ENCODE results near the gene GPATCH4.

GPATCH4 gene

DNA sequence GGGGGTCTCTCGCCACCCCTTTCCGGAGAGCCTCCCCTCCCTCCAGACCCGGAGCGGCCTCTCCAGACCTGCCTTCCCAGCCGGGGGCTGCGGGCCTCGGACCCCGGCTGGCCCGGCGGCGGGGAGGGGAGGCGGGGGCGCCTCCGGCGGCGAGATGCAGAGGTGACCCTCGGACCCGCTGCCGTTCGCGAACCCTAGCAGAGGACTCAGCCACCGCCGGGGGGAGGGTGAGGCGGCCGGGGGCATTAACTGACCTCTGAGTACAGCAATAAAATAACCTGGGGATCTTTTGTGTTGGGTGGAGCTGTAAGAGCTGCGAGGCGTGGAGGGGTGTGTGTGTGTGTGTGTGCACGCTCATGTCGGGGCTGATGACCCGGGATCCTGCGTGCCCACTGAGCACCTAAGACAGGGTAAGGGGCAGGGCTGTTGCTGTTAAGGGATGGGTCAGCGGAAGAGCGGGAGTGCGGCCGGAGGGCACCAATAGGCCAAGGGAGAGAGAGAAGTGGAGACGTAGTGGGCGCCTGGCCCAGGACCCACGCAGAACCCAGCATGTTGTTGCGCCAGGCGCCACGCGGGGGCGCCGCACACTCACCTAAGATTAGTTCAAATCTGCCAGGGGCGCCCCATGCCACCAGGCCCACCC is 24.3 kb upstream of the GPATCH4 start:
- Histone ChIP-seq H3K27me3 (replicated peaks; ENCODE audit: control insufficient read depth, insufficient read depth, low read length) (peaks cover 2% of the 10 kb centered on the region), H3K4me3 (replicated peaks; ENCODE audit: low read depth, low read length) (no peak overlapping the region), H3K36me3 (ENCODE audit: control insufficient read depth, insufficient read depth, low read length) (no peaks in the 10 kb centered on the region)

GRCh38 chr1:156624814-156625435 is 23.6 kb upstream of the GPATCH4 start:
- Histone ChIP-seq H3K36me3 (ENCODE audit: control insufficient read depth, insufficient read depth, low read length) (no peaks in the 10 kb centered on the region), H3K27me3 (replicated peaks; ENCODE audit: control insufficient read depth, insufficient read depth, low read length) (peaks cover 2% of the 10 kb centered on the region), H3K4me3 (replicated peaks; ENCODE audit: low read depth, low read length) (peak overlapping the region; percentile 8; the same call in 1 of the 2 replicates)
- peak; percentile 4 for TF ChIP-seq CTCF (IDR thresholded peaks at IDR 0.05; ENCODE audit: insufficient read depth, low read length, poor library complexity, severe bottlenecking)
- DNase-seq (ENCODE audit: extremely low read depth, insufficient read length) = no peak

More for the DNA sequence above, 24.3 kb upstream of the GPATCH4 start:
- DNase-seq (ENCODE audit: extremely low read depth, insufficient read length) = peak; percentile 73
- TF ChIP-seq CTCF (IDR thresholded peaks at IDR 0.05; ENCODE audit: insufficient read depth, low read length, poor library complexity, severe bottlenecking) = peak; percentile 93

- peak overlapping the region; percentile 35 for H3K4me3 ChIP-seq (replicated peaks; ENCODE audit: low read depth, low read length)
- DNase-seq (ENCODE audit: extremely low read depth, insufficient read length) = no peak
- H3K27me3 ChIP-seq (replicated peaks; ENCODE audit: control insufficient read depth, insufficient read depth, low read length) = peaks cover 2% of the 10 kb centered on the region
Observed at GRCh38 chr1:156623946-156624813, 22.9 kb upstream of the GPATCH4 start.

DNA sequence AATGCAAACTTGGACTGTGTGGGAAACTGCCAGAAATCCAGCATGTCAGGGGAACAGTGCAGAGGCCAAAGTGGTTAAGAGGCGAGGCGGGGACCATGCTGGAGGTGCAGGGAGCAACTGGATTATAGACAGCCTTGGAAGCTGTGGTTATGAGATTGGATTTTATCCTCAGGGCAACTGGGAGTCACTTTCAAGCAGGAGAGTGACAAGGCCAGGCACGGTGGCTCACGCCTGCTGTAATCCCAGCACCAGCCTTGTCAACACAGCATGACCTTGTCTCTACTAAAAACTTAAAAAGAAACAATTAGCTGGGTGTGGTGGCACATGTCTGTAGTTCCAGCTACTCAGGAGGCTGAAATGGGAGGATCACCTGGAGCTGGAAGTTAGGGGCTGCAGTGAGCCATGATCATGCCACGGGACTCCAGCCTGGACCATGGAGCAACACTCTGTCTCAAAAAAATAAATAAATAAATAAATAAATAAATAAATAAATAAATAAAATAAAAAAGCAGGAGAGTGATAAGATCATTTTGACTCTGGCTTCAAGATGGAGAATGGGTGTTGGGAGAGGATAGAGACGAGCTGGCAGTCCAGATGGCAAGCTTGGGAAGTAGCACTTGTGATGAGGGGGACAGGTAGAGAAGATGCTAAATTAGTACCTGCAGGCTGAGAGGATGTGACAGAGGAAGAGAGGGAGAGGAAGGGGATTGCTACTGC is 21.5 kb upstream of the GPATCH4 start:
- Histone ChIP-seq H3K36me3 (ENCODE audit: control insufficient read depth, insufficient read depth, low read length) (no peaks in the 10 kb centered on the region), H3K4me3 (replicated peaks; ENCODE audit: low read depth, low read length) (no peak overlapping the region)
- no peak for TF ChIP-seq CTCF (IDR thresholded peaks at IDR 0.05; ENCODE audit: insufficient read depth, low read length, poor library complexity, severe bottlenecking)

More at GRCh38 chr1:156623946-156624813, 22.9 kb upstream of the GPATCH4 start:
- H3K36me3 ChIP-seq (ENCODE audit: control insufficient read depth, insufficient read depth, low read length) = no peaks in the 10 kb centered on the region
- TF ChIP-seq CTCF (IDR thresholded peaks at IDR 0.05; ENCODE audit: insufficient read depth, low read length, poor library complexity, severe bottlenecking) = peak; percentile 70

GRCh38 chr1:156619582-156619955 is 18.3 kb upstream of the GPATCH4 start:
- H3K4me3 ChIP-seq (replicated peaks; ENCODE audit: low read depth, low read length) = no peak overlapping the region
- TF ChIP-seq CTCF (IDR thresholded peaks at IDR 0.05; ENCODE audit: insufficient read depth, low read length, poor library complexity, severe bottlenecking) = no peak

More for the DNA sequence above, 21.5 kb upstream of the GPATCH4 start:
- DNase-seq (ENCODE audit: extremely low read depth, insufficient read length) = no peak
- peaks cover 2% of the 10 kb centered on the region for H3K27me3 ChIP-seq (replicated peaks; ENCODE audit: control insufficient read depth, insufficient read depth, low read length)

More at GRCh38 chr1:156619582-156619955, 18.3 kb upstream of the GPATCH4 start:
- Histone ChIP-seq H3K27me3 (replicated peaks; ENCODE audit: control insufficient read depth, insufficient read depth, low read length) (peaks cover 2% of the 10 kb centered on the region), H3K36me3 (ENCODE audit: control insufficient read depth, insufficient read depth, low read length) (no peaks in the 10 kb centered on the region)
- no peak for DNase-seq (ENCODE audit: extremely low read depth, insufficient read length)
